Stimulated activated CD8-positive, alpha-beta memory T cell treated with anti-CD3 and anti-CD28 coated beads, Interleukin-12 subunit alpha, Interleukin-12 subunit beta, amount 100 ng/mL, for 1 hour (primary cell): ENCODE data around the gene CNTROB.
A peak's percentile ranks its signal among the peaks of the same experiment; 100 is the strongest.

Experiments
- DNase-seq: peaks from one replicate; pipeline ENCODE4 v3.0.0-alpha.2; 2020; ENCODE audit warnings: low read depth

The CNTROB gene

GRCh38 chr17:7931709-7932482 lies at the start of gene CNTROB, which contains the start of gene TRAPPC1:
TSS of gene CNTROB (plus strand) at chr17:7932206. CDS start at chr17:7933080, 874 bp downstream.
TSS of gene TRAPPC1 (minus strand) at chr17:7931946. CDS start at chr17:7931829, 117 bp downstream.
- DNase-seq: peak; percentile 99

GRCh38 chr17:7882629-7883028 lies 49.4 kb upstream of the CNTROB start:
- no peak for DNase-seq

- no peak for DNase-seq
Measured at GRCh38 chr17:7883781-7884386, 48.1 kb upstream of the CNTROB start.

- peak; percentile 29 for DNase-seq
Measured at GRCh38 chr17:7884581-7885366, 47.2 kb upstream of the CNTROB start.

- peak; percentile 8 for DNase-seq
Measured at GRCh38 chr17:7885367-7886226, 46.4 kb upstream of the CNTROB start.

GRCh38 chr17:7886227-7887037 lies 45.6 kb upstream of the CNTROB start:
- peak; percentile 27 for DNase-seq

- no peak for DNase-seq
Measured at GRCh38 chr17:7887038-7887481, 44.9 kb upstream of the CNTROB start.

GRCh38 chr17:7887482-7888183 lies 44.4 kb upstream of the CNTROB start:
- peak; percentile 85 for DNase-seq

GRCh38 chr17:7888184-7888920 lies 43.7 kb upstream of the CNTROB start, which contains the start of gene CHD3:
TSS of gene CHD3 (plus strand) at chr17:7888789. CDS start at chr17:7889001, 212 bp downstream.
- DNase-seq: no peak

GRCh38 chr17:7889166-7889955 lies 42.6 kb upstream of the CNTROB start:
- no peak for DNase-seq

GRCh38 chr17:7893187-7893880 lies 38.7 kb upstream of the CNTROB start:
- no peak for DNase-seq

GRCh38 chr17:7894226-7894625 lies 37.8 kb upstream of the CNTROB start:
- DNase-seq: no peak

- DNase-seq: no peak
Measured at GRCh38 chr17:7894866-7895265, 37.1 kb upstream of the CNTROB start.

- DNase-seq: no peak
Measured at GRCh38 chr17:7897090-7897489, 34.9 kb upstream of the CNTROB start.

- no peak for DNase-seq
Measured at GRCh38 chr17:7897773-7898172, 34.2 kb upstream of the CNTROB start.

- no peak for DNase-seq
Measured at GRCh38 chr17:7903154-7904103, 28.6 kb upstream of the CNTROB start.

GRCh38 chr17:7909089-7909488 lies 22.9 kb upstream of the CNTROB start:
- DNase-seq: no peak
